HepG2 (cell line): ENCODE data around the gene TRIM9. TPM values are rescaled to one million over a fixed set of nuclear protein-coding genes. Genes with fewer than 3 reads are reported as not detected.

ENCODE experiments used
- CHD2 ChIP-seq: IDR thresholded peaks from 2 replicates; pipeline ENCODE4 v1.6.1; 2011; ENCODE audit warnings: low read depth, low read length, improper control_type of control experiment
- DMTF1 ChIP-seq: sonication (generic); formaldehyde crosslinking; IDR thresholded peaks from 2 replicates; pipeline ENCODE4 v1.4.0; 2020; ENCODE audit warnings: mild to moderate bottlenecking, missing genetic modification reagents
- FOSL2 ChIP-seq: sonication (generic); formaldehyde crosslinking; IDR thresholded peaks from 2 replicates; pipeline ENCODE4 v1.4.0; 2020; ENCODE audit warnings: missing genetic modification reagents
- FOXP4 ChIP-seq: sonication (generic); formaldehyde crosslinking; IDR thresholded peaks from 2 replicates; pipeline ENCODE4 v1.4.0; 2020; ENCODE audit warnings: missing genetic modification reagents
- GATAD2A ChIP-seq: IDR thresholded peaks from 2 replicates; pipeline ENCODE4 v1.6.1; 2016
- HNF1A ChIP-seq, 2 experiments: sonication (generic) in 1 of 2; formaldehyde crosslinking in 1 of 2; IDR thresholded peaks; 2 replicates each; pipeline versions ENCODE4 v1.4.0 to v1.6.1; 2016 to 2020; ENCODE audit warnings: borderline replicate concordance in 1 of 2, low read depth in 1 of 2, mild to moderate bottlenecking in 1 of 2, missing genetic modification reagents in 1 of 2
- MAFK ChIP-seq, 2 experiments: IDR thresholded peaks in 1 of 2; conservative IDR thresholded peaks in 1 of 2; 2 replicates each; pipeline ENCODE4 v1.6.1; 2011; ENCODE audit warnings: improper control_type of control experiment in 2 of 2, low read length in 2 of 2
- MTA3 ChIP-seq: sonication (generic); formaldehyde crosslinking; IDR thresholded peaks from 2 replicates; pipeline ENCODE4 v1.4.0; 2020; ENCODE audit warnings: missing genetic modification reagents
- RARA ChIP-seq: IDR thresholded peaks from 2 replicates; pipeline ENCODE4 v1.6.1; 2016; ENCODE audit warnings: missing genetic modification reagents, missing compliant biosample characterization
- RERE ChIP-seq: IDR thresholded peaks from 2 replicates; pipeline ENCODE4 v1.6.1; 2016; ENCODE audit warnings: low read depth, missing genetic modification reagents, missing compliant biosample characterization
- SIN3A ChIP-seq: IDR thresholded peaks from 2 replicates; pipeline ENCODE4 v1.6.1; 2011; ENCODE audit warnings: low read depth, mild to moderate bottlenecking, control low read depth, low read length, borderline replicate concordance
- TBX2 ChIP-seq: sonication (generic); formaldehyde crosslinking; IDR thresholded peaks from 2 replicates; pipeline ENCODE4 v1.5.0; 2020; ENCODE audit warnings: missing genetic modification reagents, mild to moderate bottlenecking, borderline replicate concordance
- ZNF317 ChIP-seq: sonication (generic); formaldehyde crosslinking; IDR thresholded peaks from 2 replicates; pipeline ENCODE4 v1.5.0; 2020; ENCODE audit warnings: mild to moderate bottlenecking, missing genetic modification reagents
- ZNF558 ChIP-seq: sonication (generic); formaldehyde crosslinking; IDR thresholded peaks from 2 replicates; pipeline ENCODE4 v1.9.0; 2022; ENCODE audit warnings: mild to moderate bottlenecking, missing genetic modification reagents, borderline replicate concordance
- polyA plus RNA-seq, 8 experiments: library from polyadenylated mRNA; depleted of rRNA in 3 of 8; stranded (reverse) in 7 of 8; unstranded in 1 of 8; fragments of >200 nt; fragmentation: Illumina TruSeq in 4 of 8; extraction: Trizol in 4 of 8; gene quantifications; 2 replicates each; pipeline versions ENCODE4 v1.2.1 to v1.2.3, GENCODE V29; 2011 to 2016; ENCODE audit warnings: low read depth in 4 of 8, missing spikeins in 1 of 8, mixed read lengths in 1 of 8; ENCODE audit not compliant: insufficient read depth in 1 of 8
- total RNA-seq, 5 experiments: library from RNA; depleted of rRNA; stranded (reverse); fragments of >200 nt; fragmentation: Illumina TruSeq; extraction: Trizol; gene quantifications; 2 replicates each; pipeline ENCODE4 v1.2.3, GENCODE V29; 2016; ENCODE audit warnings: low read depth in 1 of 5

TRIM9 gene
- total and polyA plus RNA-seq, 2 of the 13 experiments (the other 11 are each of a cell fraction or from before 2014, with no cell fraction given), result 0.04 to 0.07 TPM

GRCh38 chr14:51004801-51005526, 89.9 kb downstream of the TRIM9 start (continued):
- TF ChIP-seq HNF1A (IDR thresholded peaks at IDR 0.05; ENCODE audit: low read depth), result peak; percentile 76
- no peak; the same call in 1 of the 2 replicates for TF ChIP-seq HNF1A (CRISPR knock-in tag; IDR thresholded peaks at IDR 0.05; ENCODE audit: borderline replicate concordance)
- TF ChIP-seq GATAD2A (CRISPR knock-in tag), result peak; percentile 67
- TF ChIP-seq TBX2 (CRISPR knock-in tag), result peak; percentile 65
- no peak for TF ChIP-seq DMTF1 (CRISPR knock-in tag)
- TF ChIP-seq SIN3A, result no peak
- no peak for TF ChIP-seq ZNF558 (CRISPR knock-in tag)
- 0 out of 2 replicates have a peak, but pooled peaks have one; percentile 38 for TF ChIP-seq ZNF317 (CRISPR knock-in tag)
- peak; percentile 29; the same call in 1 of the 2 replicates for TF ChIP-seq FOXP4
- peak; percentile 30; the same call in 1 of the 2 replicates for TF ChIP-seq RERE (CRISPR knock-in tag)
- TF ChIP-seq MTA3 (CRISPR knock-in tag), result no peak
- TF ChIP-seq MAFK (conservative IDR thresholded peaks at IDR 0.05 in 1 of 2, IDR thresholded peaks at IDR 0.05 in 1 of 2; ENCODE audit: low read length in 2 of 2), result peak; percentile 7 to 16; a peak in 2 of 4 replicates
- TF ChIP-seq FOSL2, result peak; percentile 82
- TF ChIP-seq RARA (CRISPR knock-in tag), result peak; percentile 38; the same call in 1 of the 2 replicates
- TF ChIP-seq CHD2, result no peak
